ENCODE results near the gene XPR1. TPM values are rescaled to one million over a fixed set of nuclear protein-coding genes. Genes with fewer than 3 reads are reported as not detected.

XPR1 gene
- total RNA-seq, 1 experiment from 2014 or later, result 39.7 TPM

DNA sequence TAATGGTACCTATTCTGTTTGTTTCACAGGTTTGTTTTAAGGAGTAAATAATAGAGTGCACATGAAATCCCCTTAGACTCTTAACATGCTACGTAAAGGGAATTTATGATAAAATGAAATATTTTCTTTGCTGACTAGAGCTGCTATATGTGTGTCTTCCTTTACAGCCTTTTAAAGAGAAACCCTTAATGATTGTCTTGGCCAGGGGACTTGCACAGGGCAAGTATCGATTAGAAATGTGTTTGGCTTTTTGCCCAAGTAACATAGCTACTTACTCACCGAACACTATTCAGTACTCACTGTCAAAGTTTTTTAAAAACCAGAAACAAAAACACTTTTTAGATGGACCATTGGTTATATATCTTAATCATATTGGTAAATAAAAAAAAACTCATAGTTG is 209.6 kb downstream of the XPR1 start:
- H3K27me3 Mint-ChIP-seq (ENCODE audit: insufficient read depth, unreplicated experiment), result no peaks in the 10 kb centered on the region
- ChIA-PET CTCF (interaction anchor here (0.6 to 0.9 kb wide), 6 partner anchors 21 to 325 kb away, joined by 3 to 5 read pairs (median 3); no protein-coding TSS in a partner anchor), POLR2A (interaction anchor here (0.6 to 2.3 kb wide), 3 partner anchors 20 to 360 kb away, joined by 3 to 8 read pairs (median 3); no protein-coding TSS in a partner anchor)
- no peaks in the 10 kb centered on the region for H3K4me1 Mint-ChIP-seq (ENCODE audit: insufficient read depth, unreplicated experiment)
- no TSS peak for BruUV-seq (replicated peaks)
- H3K9me3 Mint-ChIP-seq (ENCODE audit: unreplicated experiment), result no peaks in the 10 kb centered on the region
- no peak overlapping the region for H3K4me3 Mint-ChIP-seq (ENCODE audit: unreplicated experiment)
- H3K36me3 Mint-ChIP-seq (ENCODE audit: insufficient read depth, unreplicated experiment), result peaks cover under 1% of the 10 kb centered on the region
- TF ChIP-seq, protein P1, sequence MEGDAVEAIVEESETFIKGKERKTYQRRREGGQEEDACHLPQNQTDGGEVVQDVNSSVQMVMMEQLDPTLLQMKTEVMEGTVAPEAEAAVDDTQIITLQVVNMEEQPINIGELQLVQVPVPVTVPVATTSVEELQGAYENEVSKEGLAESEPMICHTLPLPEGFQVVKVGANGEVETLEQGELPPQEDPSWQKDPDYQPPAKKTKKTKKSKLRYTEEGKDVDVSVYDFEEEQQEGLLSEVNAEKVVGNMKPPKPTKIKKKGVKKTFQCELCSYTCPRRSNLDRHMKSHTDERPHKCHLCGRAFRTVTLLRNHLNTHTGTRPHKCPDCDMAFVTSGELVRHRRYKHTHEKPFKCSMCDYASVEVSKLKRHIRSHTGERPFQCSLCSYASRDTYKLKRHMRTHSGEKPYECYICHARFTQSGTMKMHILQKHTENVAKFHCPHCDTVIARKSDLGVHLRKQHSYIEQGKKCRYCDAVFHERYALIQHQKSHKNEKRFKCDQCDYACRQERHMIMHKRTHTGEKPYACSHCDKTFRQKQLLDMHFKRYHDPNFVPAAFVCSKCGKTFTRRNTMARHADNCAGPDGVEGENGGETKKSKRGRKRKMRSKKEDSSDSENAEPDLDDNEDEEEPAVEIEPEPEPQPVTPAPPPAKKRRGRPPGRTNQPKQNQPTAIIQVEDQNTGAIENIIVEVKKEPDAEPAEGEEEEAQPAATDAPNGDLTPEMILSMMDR (IDR thresholded peaks at IDR 0.05; ENCODE audit: unreplicated experiment), result no peak
- H3K27ac Mint-ChIP-seq (ENCODE audit: low read depth, unreplicated experiment), result no peak overlapping the region
- DNase-seq (ENCODE audit: unreplicated experiment), result no peak
- intact Hi-C loops (cut with micrococcal nuclease), result no loop called here

DNA sequence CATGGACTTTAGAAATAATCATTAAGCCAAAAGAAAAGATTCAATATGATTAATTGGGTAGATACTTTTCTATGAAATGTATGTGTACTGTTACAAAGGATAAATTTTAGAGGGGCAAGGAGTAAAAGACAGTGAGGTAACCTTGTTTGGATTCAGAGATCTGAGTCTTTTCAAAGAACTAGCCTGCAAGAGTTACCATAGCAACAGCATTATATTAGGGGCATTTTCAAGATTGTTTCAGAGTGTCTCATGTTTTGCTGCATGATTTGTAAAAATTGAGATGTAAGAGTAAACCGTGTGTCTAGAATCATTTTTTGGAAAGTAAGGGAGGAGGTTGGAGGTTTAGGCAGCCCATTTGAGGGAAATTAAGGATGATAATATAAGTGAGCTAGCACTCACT is 210.2 kb downstream of the XPR1 start:
- TF ChIP-seq, protein P1 (IDR thresholded peaks at IDR 0.05; ENCODE audit: unreplicated experiment), result no peak
- H3K4me1 Mint-ChIP-seq (ENCODE audit: insufficient read depth, unreplicated experiment), result no peaks in the 10 kb centered on the region
- H3K27me3 Mint-ChIP-seq (ENCODE audit: insufficient read depth, unreplicated experiment), result no peaks in the 10 kb centered on the region
- H3K27ac Mint-ChIP-seq (ENCODE audit: low read depth, unreplicated experiment), result no peak overlapping the region
- intact Hi-C loops (cut with micrococcal nuclease), result no loop called here
- ChIA-PET POLR2A (interaction anchor here (2.3 kb wide), 2 partner anchors 14 to 19 kb away, joined by 8 to 9 read pairs; no protein-coding TSS in a partner anchor), CTCF (interaction anchor here (0.7 to 1.4 kb wide), 3 partner anchors 20 to 211 kb away, joined by 3 to 5 read pairs (median 3); partner anchors contain the start of gene XPR1)
- H3K9me3 Mint-ChIP-seq (ENCODE audit: unreplicated experiment), result no peaks in the 10 kb centered on the region
- no TSS peak for BruUV-seq (replicated peaks)
- DNase-seq (ENCODE audit: unreplicated experiment), result no peak
- H3K36me3 Mint-ChIP-seq (ENCODE audit: insufficient read depth, unreplicated experiment), result peaks cover 7% of the 10 kb centered on the region
- H3K4me3 Mint-ChIP-seq (ENCODE audit: unreplicated experiment), result no peak overlapping the region

DNA sequence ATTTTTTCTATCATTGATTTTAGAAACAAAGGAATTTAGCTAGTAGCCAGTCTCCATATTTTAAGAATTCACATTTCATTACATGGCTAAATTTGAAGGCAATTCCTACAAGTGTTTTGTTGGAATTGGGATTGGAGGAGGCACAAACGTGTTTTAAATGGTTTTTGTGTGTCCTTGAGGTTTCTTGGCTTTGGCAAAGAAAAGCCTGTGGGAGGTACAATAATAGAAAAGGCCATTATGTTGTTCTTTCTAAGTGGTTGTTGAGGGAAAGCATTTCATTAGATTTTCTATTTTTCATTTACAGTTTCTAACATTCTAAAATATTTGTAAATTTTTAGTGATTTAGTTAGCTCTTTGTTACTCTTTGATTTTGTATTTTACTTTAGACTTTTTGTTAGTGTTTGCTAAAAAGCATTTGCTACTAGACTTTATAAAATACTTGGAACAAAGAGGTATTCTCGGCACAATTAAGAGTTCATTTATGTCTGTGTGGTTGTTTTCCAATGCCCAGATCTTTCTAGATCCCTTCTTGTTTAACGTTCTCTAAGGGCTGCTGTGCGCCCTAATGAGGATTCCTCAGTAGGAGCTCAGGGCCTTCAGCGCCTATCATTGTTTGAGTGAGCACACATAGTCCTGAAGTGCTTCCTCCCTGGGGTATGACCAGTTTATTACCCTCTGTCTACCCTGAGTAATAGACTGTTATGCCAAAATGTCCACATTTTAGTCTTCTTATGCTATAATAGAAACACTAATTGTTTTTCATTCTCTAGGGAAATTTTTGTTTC is 210.9 kb downstream of the XPR1 start:
- no peaks in the 10 kb centered on the region for H3K27me3 Mint-ChIP-seq (ENCODE audit: insufficient read depth, unreplicated experiment)
- DNase-seq (ENCODE audit: unreplicated experiment), result no peak
- CTCF ChIA-PET, result interaction anchor here (0.7 to 1.4 kb wide), 6 partner anchors 19 to 346 kb away, joined by 3 to 5 read pairs (median 3); partner anchors contain the start of gene XPR1
- peaks cover 7% of the 10 kb centered on the region for H3K36me3 Mint-ChIP-seq (ENCODE audit: insufficient read depth, unreplicated experiment)
- H3K9me3 Mint-ChIP-seq (ENCODE audit: unreplicated experiment), result no peaks in the 10 kb centered on the region
- no peaks in the 10 kb centered on the region for H3K4me1 Mint-ChIP-seq (ENCODE audit: insufficient read depth, unreplicated experiment)
- intact Hi-C loops (cut with micrococcal nuclease), result no loop called here
- no TSS peak for BruUV-seq (replicated peaks)
- POLR2A ChIA-PET, result interaction anchor here (0.6 to 2.3 kb wide), 3 partner anchors 13 to 481 kb away, joined by 4 to 9 read pairs (median 8); no protein-coding TSS in a partner anchor
- TF ChIP-seq, protein P1 (IDR thresholded peaks at IDR 0.05; ENCODE audit: unreplicated experiment), result no peak
- no peak overlapping the region for H3K27ac Mint-ChIP-seq (ENCODE audit: low read depth, unreplicated experiment)
- no peak overlapping the region for H3K4me3 Mint-ChIP-seq (ENCODE audit: unreplicated experiment)

DNA sequence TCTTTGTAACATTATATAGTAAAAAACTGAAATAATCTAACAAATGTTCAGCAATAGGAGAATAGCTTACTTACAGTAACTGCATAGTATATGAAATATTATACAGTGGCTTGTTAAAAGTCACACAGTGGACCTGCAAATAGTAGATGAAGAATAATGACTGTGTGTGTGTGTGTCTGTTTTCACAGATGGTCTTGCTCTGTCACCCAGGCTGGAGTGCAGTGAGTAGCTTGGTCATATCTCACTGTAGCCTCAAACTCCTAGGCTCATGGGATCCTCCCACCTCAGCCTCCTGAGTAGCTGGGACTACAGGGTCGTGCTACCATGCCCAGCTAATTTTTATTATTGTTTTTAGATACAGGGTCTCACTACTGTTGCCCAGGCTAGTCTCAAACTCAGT is 213.5 kb downstream of the XPR1 start:
- H3K9me3 Mint-ChIP-seq (ENCODE audit: unreplicated experiment), result no peaks in the 10 kb centered on the region
- POLR2A ChIA-PET, result no interaction called here

More for the DNA sequence above, 213.5 kb downstream of the XPR1 start:
- Mint-ChIP-seq H3K4me3 (ENCODE audit: unreplicated experiment) (no peak overlapping the region), H3K27ac (ENCODE audit: low read depth, unreplicated experiment) (no peak overlapping the region), H3K4me1 (ENCODE audit: insufficient read depth, unreplicated experiment) (no peaks in the 10 kb centered on the region), H3K36me3 (ENCODE audit: insufficient read depth, unreplicated experiment) (peaks cover 7% of the 10 kb centered on the region), H3K27me3 (ENCODE audit: insufficient read depth, unreplicated experiment) (no peaks in the 10 kb centered on the region)
- intact Hi-C loops (cut with micrococcal nuclease), result no loop called here
- CTCF ChIA-PET, result interaction anchor here (0.7 to 1.2 kb wide), 5 partner anchors 9 to 394 kb away, joined by 3 to 7 read pairs (median 4); no protein-coding TSS in a partner anchor
- TF ChIP-seq, protein P1 (IDR thresholded peaks at IDR 0.05; ENCODE audit: unreplicated experiment), result no peak
- no peak for DNase-seq (ENCODE audit: unreplicated experiment)
- no TSS peak for BruUV-seq (replicated peaks)
